HG02571 (cell line): ENCODE measurements around the gene MIER3.

Experiments
- ATAC-seq: cut with Tn5 transposase; IDR thresholded peaks from one replicate; pipeline ENCODE4 v1.9.1; 2021; ENCODE audit warnings: mild to moderate bottlenecking, moderate library complexity; ENCODE audit not compliant: unreplicated experiment

MIER3 gene

GRCh38 chr5:56961746-56962145 lies 9.8 kb upstream of the MIER3 start:
- ATAC-seq, result no peak

GRCh38 chr5:56959326-56959725 lies 7.4 kb upstream of the MIER3 start:
- no peak for ATAC-seq

GRCh38 chr5:56958595-56958994 lies 6.7 kb upstream of the MIER3 start:
- ATAC-seq, result no peak

- no peak for ATAC-seq
Measured at GRCh38 chr5:56954262-56954661, 2.3 kb upstream of the MIER3 start.

- peak; percentile 33 for ATAC-seq
Measured at GRCh38 chr5:56951126-56951945, 587 bp downstream of the MIER3 start.

- peak; percentile 45 for ATAC-seq
Measured at GRCh38 chr5:56950626-56951125, 1.2 kb downstream of the MIER3 start.

GRCh38 chr5:56947052-56947451 lies 4.9 kb downstream of the MIER3 start:
- ATAC-seq, result no peak

- ATAC-seq, result no peak
Measured at GRCh38 chr5:56941981-56942380, 9.9 kb downstream of the MIER3 start.

- ATAC-seq, result no peak
Measured at GRCh38 chr5:56938858-56939257, 13.1 kb downstream of the MIER3 start.

- ATAC-seq, result no peak
Measured at GRCh38 chr5:56934325-56934724, 17.6 kb downstream of the MIER3 start.

GRCh38 chr5:56922922-56923321 lies 29.0 kb downstream of the MIER3 start:
- ATAC-seq, result no peak

- ATAC-seq, result no peak
Measured at GRCh38 chr5:56919942-56920662, 31.8 kb downstream of the MIER3 start.

GRCh38 chr5:56918054-56918453 lies 33.9 kb downstream of the MIER3 start:
- no peak for ATAC-seq

- no peak for ATAC-seq
Measured at GRCh38 chr5:56917534-56917933, 34.4 kb downstream of the MIER3 start.

- ATAC-seq, result no peak
Measured at GRCh38 chr5:56914678-56915077, 37.2 kb downstream of the MIER3 start.

GRCh38 chr5:56913766-56914165 lies 38.2 kb downstream of the MIER3 start:
- no peak for ATAC-seq

- ATAC-seq, result peak; percentile 18
Measured at GRCh38 chr5:56910210-56910965, 41.5 kb downstream of the MIER3 start.

GRCh38 chr5:56909294-56910209 lies 42.4 kb downstream of the MIER3 start, which contains the start of gene SETD9:
Gene SETD9 (plus strand): TSS chr5:56909596. CDS start chr5:56909646, 50 bp downstream.
- ATAC-seq, result peak; percentile 85

GRCh38 chr5:56908942-56909293 lies 43.0 kb downstream of the MIER3 start:
- peak; percentile 40 for ATAC-seq

- no peak for ATAC-seq
Measured at GRCh38 chr5:56900858-56901578, 50.9 kb downstream of the MIER3 start.
